GM19328 (cell line): Measurements from ENCODE around the gene PEBP1.
"Not testable (repeated sequence)": the region's sequence is repeated elsewhere in the genome, so short reads cannot be mapped to it uniquely, and the experiment has no call there.

ENCODE experiments used
- ATAC-seq: cut with Tn5 transposase; IDR thresholded peaks from one replicate; pipeline ENCODE4 v1.9.1; 2021; ENCODE audit warnings: mild to moderate bottlenecking, moderate library complexity; ENCODE audit not compliant: unreplicated experiment

Gene PEBP1

GRCh38 chr12:118129436-118129835 lies 6.5 kb upstream of the PEBP1 start:
- not testable (repeated sequence) for ATAC-seq

- ATAC-seq: peak; percentile 37
These were observed 657 bp downstream of the PEBP1 start for GRCh38 chr12:118136559-118137003.

- ATAC-seq: no peak
These were observed 1.3 kb downstream of the PEBP1 start for GRCh38 chr12:118137148-118137678.

GRCh38 chr12:118140825-118141224 lies 4.9 kb downstream of the PEBP1 start:
- ATAC-seq: no peak

GRCh38 chr12:118144499-118144898 lies 8.6 kb downstream of the PEBP1 start:
- no peak for ATAC-seq

- ATAC-seq: no peak
These were observed 9.3 kb downstream of the PEBP1 start for GRCh38 chr12:118145113-118145797.

- no peak for ATAC-seq
These were observed 9.9 kb downstream of the PEBP1 start for GRCh38 chr12:118145798-118146156.

GRCh38 chr12:118148287-118148686 lies 12.4 kb downstream of the PEBP1 start:
- ATAC-seq: no peak

GRCh38 chr12:118150625-118151024 lies 14.7 kb downstream of the PEBP1 start:
- ATAC-seq: no peak

- no peak for ATAC-seq
These were observed 15.8 kb downstream of the PEBP1 start for GRCh38 chr12:118151755-118152154.

GRCh38 chr12:118160536-118160935 lies 24.6 kb downstream of the PEBP1 start:
- no peak for ATAC-seq

GRCh38 chr12:118164798-118165486 lies 29.0 kb downstream of the PEBP1 start:
- ATAC-seq: no peak

GRCh38 chr12:118166946-118167345 lies 31.0 kb downstream of the PEBP1 start:
- ATAC-seq: peak; percentile 99

- no peak for ATAC-seq
These were observed 40.0 kb downstream of the PEBP1 start for GRCh38 chr12:118175823-118176447.

- ATAC-seq: no peak
These were observed 47.2 kb downstream of the PEBP1 start for GRCh38 chr12:118183155-118183554.

GRCh38 chr12:118183711-118184110 lies 47.8 kb downstream of the PEBP1 start:
- no peak for ATAC-seq

- no peak for ATAC-seq
These were observed 49.9 kb downstream of the PEBP1 start for GRCh38 chr12:118185602-118186397.

GRCh38 chr12:118187751-118188435 lies 52.0 kb downstream of the PEBP1 start:
- ATAC-seq: no peak

- ATAC-seq: no peak
These were observed 52.9 kb downstream of the PEBP1 start for GRCh38 chr12:118188690-118189371.

- ATAC-seq: no peak
These were observed 53.8 kb downstream of the PEBP1 start for GRCh38 chr12:118189741-118190191.
